ENCODE results near the gene DCLK1.

The DCLK1 gene

DNA sequence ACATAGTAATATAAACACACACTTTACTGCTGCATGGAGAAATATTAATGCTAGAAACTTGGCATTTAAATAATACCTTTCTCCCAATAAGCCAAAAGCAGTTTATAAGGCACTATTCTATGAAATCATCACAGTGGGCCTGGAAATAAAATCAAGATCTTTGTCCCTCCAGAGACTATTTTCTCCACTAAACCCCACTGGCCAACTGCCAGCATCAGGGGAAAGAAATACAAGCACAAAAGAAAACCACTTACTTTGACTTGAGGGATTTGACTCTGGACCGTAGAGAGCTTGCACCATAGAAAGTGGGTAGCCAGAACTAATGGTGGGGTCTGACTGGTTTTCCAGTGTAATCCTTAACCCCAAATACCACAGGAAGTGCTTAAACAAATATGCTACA, 71.9 kb downstream of the DCLK1 start:
- Histone ChIP-seq H3K4me3 (ENCODE audit: low read depth in 1 of 5, low read length in 5 of 5) (no peak overlapping the region), H3K9ac (ENCODE audit: low read length in 5 of 5) (no peak overlapping the region), H3K9me3 (ENCODE audit: control insufficient read depth in 5 of 5, low read length in 5 of 5) (no peaks in the 10 kb centered on the region), H3K27ac (ENCODE audit: low read depth, low read length) (no peak overlapping the region), H3K27me3 (ENCODE audit: control insufficient read depth in 5 of 5, insufficient read depth in 4 of 5, low read length in 5 of 5) (no peaks in the 10 kb centered on the region), H3K4me1 (ENCODE audit: control insufficient read depth in 5 of 5, insufficient read depth in 5 of 5, low read length in 5 of 5) (peaks cover 0 to 19% (median 3%) of the 10 kb centered on the region in 5 donors), H3K36me3 (ENCODE audit: control insufficient read depth in 5 of 5, insufficient read depth in 5 of 5, low read length in 5 of 5) (no peaks in the 10 kb centered on the region)

GRCh38 chr13:36058116-36058515, 73.1 kb downstream of the DCLK1 start:
- H3K27me3 ChIP-seq (ENCODE audit: control insufficient read depth in 5 of 5, insufficient read depth in 4 of 5, low read length in 5 of 5), result no peaks in the 10 kb centered on the region
- no peaks in the 10 kb centered on the region for H3K36me3 ChIP-seq (ENCODE audit: control insufficient read depth in 5 of 5, insufficient read depth in 5 of 5, low read length in 5 of 5)
- H3K9me3 ChIP-seq (ENCODE audit: control insufficient read depth in 5 of 5, low read length in 5 of 5), result no peaks in the 10 kb centered on the region
- no peak overlapping the region for H3K9ac ChIP-seq (ENCODE audit: low read length in 5 of 5)
- H3K27ac ChIP-seq (ENCODE audit: low read depth, low read length), result no peak overlapping the region
- no peak overlapping the region for H3K4me3 ChIP-seq (ENCODE audit: low read depth in 1 of 5, low read length in 5 of 5)
- H3K4me1 ChIP-seq (ENCODE audit: control insufficient read depth in 5 of 5, insufficient read depth in 5 of 5, low read length in 5 of 5), result peaks cover 0 to 19% (median 3%) of the 10 kb centered on the region in 5 donors

DNA sequence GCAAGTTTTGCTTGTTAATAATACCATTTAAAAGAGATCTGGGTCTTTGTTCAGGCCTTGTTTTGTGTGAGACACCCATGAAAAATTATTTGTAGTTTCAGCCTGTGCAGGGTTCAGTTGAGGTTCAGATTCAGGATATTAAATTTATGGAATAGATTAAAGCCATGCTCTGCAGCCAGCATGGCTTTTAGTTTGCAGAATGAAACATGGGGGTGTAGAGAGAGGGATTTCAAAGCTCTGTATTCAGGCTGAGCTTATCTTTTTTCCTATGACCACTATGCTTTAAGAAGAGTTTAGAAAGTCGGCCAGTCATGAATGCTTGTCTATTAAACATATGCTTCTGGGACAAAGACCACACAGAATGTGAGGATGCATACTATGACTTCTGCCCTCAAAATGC, 73.6 kb downstream of the DCLK1 start:
- H3K4me1 ChIP-seq (ENCODE audit: control insufficient read depth in 5 of 5, insufficient read depth in 5 of 5, low read length in 5 of 5), result peaks cover 0 to 19% (median 3%) of the 10 kb centered on the region in 5 donors
- no peaks in the 10 kb centered on the region for H3K27me3 ChIP-seq (ENCODE audit: control insufficient read depth in 5 of 5, insufficient read depth in 4 of 5, low read length in 5 of 5)
- no peaks in the 10 kb centered on the region for H3K9me3 ChIP-seq (ENCODE audit: control insufficient read depth in 5 of 5, low read length in 5 of 5)
- no peaks in the 10 kb centered on the region for H3K36me3 ChIP-seq (ENCODE audit: control insufficient read depth in 5 of 5, insufficient read depth in 5 of 5, low read length in 5 of 5)
- H3K27ac ChIP-seq (ENCODE audit: low read depth, low read length), result no peak overlapping the region
- H3K4me3 ChIP-seq (ENCODE audit: low read depth in 1 of 5, low read length in 5 of 5), result no peak overlapping the region
- H3K9ac ChIP-seq (ENCODE audit: low read length in 5 of 5), result no peak overlapping the region

DNA sequence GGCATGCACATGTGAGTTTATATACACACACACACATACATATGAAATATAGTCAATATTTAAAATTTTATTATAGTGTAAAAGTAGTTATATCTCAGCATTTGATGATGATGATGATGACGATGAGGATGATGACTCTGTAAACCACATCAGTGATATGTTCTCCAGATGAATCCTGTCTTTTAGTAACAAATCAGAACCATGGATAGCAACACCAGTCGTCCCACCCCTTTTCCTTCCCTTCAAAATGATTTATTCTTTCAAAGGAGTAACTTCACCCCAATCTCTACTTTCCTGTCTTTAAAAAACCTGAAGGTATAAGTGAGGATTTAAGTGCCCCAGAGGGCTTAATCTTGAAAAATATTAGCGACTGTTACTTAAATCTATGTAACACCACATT, 74.1 kb downstream of the DCLK1 start:
- no peak overlapping the region for H3K4me3 ChIP-seq (ENCODE audit: low read depth in 1 of 5, low read length in 5 of 5)

DNA sequence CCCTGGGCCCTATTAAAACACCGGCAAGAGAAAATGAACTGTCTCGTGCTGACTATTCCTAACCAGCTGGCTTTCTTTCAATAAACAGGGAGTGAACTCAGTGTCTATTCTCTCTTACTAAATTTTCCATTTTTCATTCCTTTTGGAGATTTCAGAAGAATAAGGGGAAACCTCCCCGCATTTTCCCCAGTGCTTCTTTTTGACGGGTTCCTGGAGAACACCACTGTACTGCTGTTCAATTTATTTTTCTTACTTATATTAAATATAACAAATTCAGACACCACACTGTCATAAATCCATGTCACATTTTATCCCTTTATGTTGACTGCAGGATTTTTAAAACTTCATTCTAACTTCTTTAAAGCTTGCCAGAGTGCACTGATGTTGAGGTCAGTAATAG, 75.8 kb downstream of the DCLK1 start:
- H3K9me3 ChIP-seq (ENCODE audit: control insufficient read depth in 5 of 5, low read length in 5 of 5), result no peaks in the 10 kb centered on the region
- H3K27ac ChIP-seq (ENCODE audit: low read depth, low read length), result no peak overlapping the region
- H3K27me3 ChIP-seq (ENCODE audit: control insufficient read depth in 5 of 5, insufficient read depth in 4 of 5, low read length in 5 of 5), result no peaks in the 10 kb centered on the region
- H3K36me3 ChIP-seq (ENCODE audit: control insufficient read depth in 5 of 5, insufficient read depth in 5 of 5, low read length in 5 of 5), result no peaks in the 10 kb centered on the region
- H3K9ac ChIP-seq (ENCODE audit: low read length in 5 of 5), result no peak overlapping the region
- peaks cover 0 to 12% (median 0%) of the 10 kb centered on the region in 5 donors for H3K4me1 ChIP-seq (ENCODE audit: control insufficient read depth in 5 of 5, insufficient read depth in 5 of 5, low read length in 5 of 5)
- no peak overlapping the region for H3K4me3 ChIP-seq (ENCODE audit: low read depth in 1 of 5, low read length in 5 of 5)

More for the DNA sequence above, 74.1 kb downstream of the DCLK1 start:
- no peak overlapping the region for H3K27ac ChIP-seq (ENCODE audit: low read depth, low read length)
- H3K9me3 ChIP-seq (ENCODE audit: control insufficient read depth in 5 of 5, low read length in 5 of 5), result no peaks in the 10 kb centered on the region
- peaks cover 0 to 19% (median 3%) of the 10 kb centered on the region in 5 donors for H3K4me1 ChIP-seq (ENCODE audit: control insufficient read depth in 5 of 5, insufficient read depth in 5 of 5, low read length in 5 of 5)
- no peaks in the 10 kb centered on the region for H3K27me3 ChIP-seq (ENCODE audit: control insufficient read depth in 5 of 5, insufficient read depth in 4 of 5, low read length in 5 of 5)
- H3K9ac ChIP-seq (ENCODE audit: low read length in 5 of 5), result no peak overlapping the region
- H3K36me3 ChIP-seq (ENCODE audit: control insufficient read depth in 5 of 5, insufficient read depth in 5 of 5, low read length in 5 of 5), result no peaks in the 10 kb centered on the region

- Histone ChIP-seq H3K4me3 (ENCODE audit: low read depth in 1 of 5, low read length in 5 of 5) (no peak overlapping the region), H3K9me3 (ENCODE audit: control insufficient read depth in 5 of 5, low read length in 5 of 5) (no peaks in the 10 kb centered on the region), H3K36me3 (ENCODE audit: control insufficient read depth in 5 of 5, insufficient read depth in 5 of 5, low read length in 5 of 5) (no peaks in the 10 kb centered on the region), H3K4me1 (ENCODE audit: control insufficient read depth in 5 of 5, insufficient read depth in 5 of 5, low read length in 5 of 5) (peaks cover 0 to 2% (median 0%) of the 10 kb centered on the region in 5 donors), H3K9ac (ENCODE audit: low read length in 5 of 5) (no peak overlapping the region), H3K27ac (ENCODE audit: low read depth, low read length) (no peak overlapping the region), H3K27me3 (ENCODE audit: control insufficient read depth in 5 of 5, insufficient read depth in 4 of 5, low read length in 5 of 5) (no peaks in the 10 kb centered on the region)
Observed at GRCh38 chr13:36054041-36054440, 77.1 kb downstream of the DCLK1 start.

- Histone ChIP-seq H3K9me3 (ENCODE audit: control insufficient read depth in 5 of 5, low read length in 5 of 5) (no peaks in the 10 kb centered on the region), H3K27ac (ENCODE audit: low read depth, low read length) (no peak overlapping the region), H3K4me3 (ENCODE audit: low read depth in 1 of 5, low read length in 5 of 5) (no peak overlapping the region), H3K9ac (ENCODE audit: low read length in 5 of 5) (no peak overlapping the region), H3K27me3 (ENCODE audit: control insufficient read depth in 5 of 5, insufficient read depth in 4 of 5, low read length in 5 of 5) (no peaks in the 10 kb centered on the region), H3K4me1 (ENCODE audit: control insufficient read depth in 5 of 5, insufficient read depth in 5 of 5, low read length in 5 of 5) (peaks cover 0 to 7% (median 0%) of the 10 kb centered on the region in 5 donors), H3K36me3 (ENCODE audit: control insufficient read depth in 5 of 5, insufficient read depth in 5 of 5, low read length in 5 of 5) (no peaks in the 10 kb centered on the region)
Observed at GRCh38 chr13:36051082-36051481, 80.1 kb downstream of the DCLK1 start.

DNA sequence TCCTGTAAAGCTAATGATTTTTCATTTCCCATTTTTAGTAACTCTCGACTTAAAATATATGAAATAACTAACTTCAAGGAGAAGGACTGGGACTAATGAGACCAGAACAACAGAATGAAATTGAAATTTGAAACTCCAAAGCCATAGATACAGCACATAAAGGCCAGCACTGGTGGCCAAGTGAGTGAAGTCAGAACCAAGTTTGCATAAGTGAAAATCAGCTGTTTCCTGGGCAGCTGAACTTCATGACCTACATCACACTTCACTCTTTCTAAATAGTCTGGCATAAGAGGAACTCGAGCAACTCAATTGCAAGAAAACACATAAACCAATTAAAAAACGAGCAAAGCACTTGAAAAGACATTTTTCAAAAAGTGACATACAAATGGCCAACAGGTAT, 84.5 kb downstream of the DCLK1 start:
- no peaks in the 10 kb centered on the region for H3K9me3 ChIP-seq (ENCODE audit: control insufficient read depth in 5 of 5, low read length in 5 of 5)
- no peak overlapping the region for H3K9ac ChIP-seq (ENCODE audit: low read length in 5 of 5)
- no peak overlapping the region for H3K27ac ChIP-seq (ENCODE audit: low read depth, low read length)
- H3K36me3 ChIP-seq (ENCODE audit: control insufficient read depth in 5 of 5, insufficient read depth in 5 of 5, low read length in 5 of 5), result no peaks in the 10 kb centered on the region
- no peak overlapping the region for H3K4me3 ChIP-seq (ENCODE audit: low read depth in 1 of 5, low read length in 5 of 5)
- H3K27me3 ChIP-seq (ENCODE audit: control insufficient read depth in 5 of 5, insufficient read depth in 4 of 5, low read length in 5 of 5), result no peaks in the 10 kb centered on the region
- peaks cover 0 to 7% (median 0%) of the 10 kb centered on the region in 5 donors for H3K4me1 ChIP-seq (ENCODE audit: control insufficient read depth in 5 of 5, insufficient read depth in 5 of 5, low read length in 5 of 5)

DNA sequence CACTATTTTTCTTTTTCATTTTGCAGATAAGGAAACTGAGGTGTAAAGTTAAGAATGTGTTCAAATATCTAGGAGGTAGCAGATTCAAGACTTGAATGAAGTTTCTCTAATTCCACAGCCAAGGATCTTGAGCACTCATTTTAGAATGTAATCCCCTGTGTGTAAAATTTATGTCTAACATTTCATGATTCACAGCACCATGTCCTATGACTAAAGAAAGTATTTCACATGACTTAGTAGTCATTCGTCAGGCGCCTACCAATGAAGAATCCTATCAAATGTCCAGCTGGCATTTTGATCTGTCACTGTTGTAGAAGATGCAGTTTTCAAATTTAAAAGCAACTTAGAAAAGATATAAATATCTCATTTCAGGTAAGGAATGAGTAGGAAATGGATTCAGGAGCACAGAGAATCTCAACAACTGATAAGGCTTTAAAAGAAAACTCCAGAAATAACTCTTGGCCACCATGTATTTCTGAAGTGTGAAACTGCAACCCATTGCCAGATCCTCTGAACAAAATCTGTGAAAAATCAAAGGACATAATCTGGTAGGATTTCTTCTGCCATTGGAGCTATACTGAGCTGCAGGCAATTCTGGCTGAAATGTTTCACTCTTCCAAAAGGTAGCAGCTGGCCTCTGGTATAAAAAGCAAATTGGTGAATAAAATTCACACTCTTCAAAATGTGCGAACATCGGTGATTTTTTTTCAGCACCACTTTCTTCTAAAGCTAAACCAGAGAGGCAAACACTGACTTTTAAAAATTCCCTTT, 92.2 kb downstream of the DCLK1 start:
- H3K27me3 ChIP-seq (ENCODE audit: control insufficient read depth in 5 of 5, insufficient read depth in 4 of 5, low read length in 5 of 5), result no peaks in the 10 kb centered on the region
- H3K4me3 ChIP-seq (ENCODE audit: low read depth in 1 of 5, low read length in 5 of 5), result no peak overlapping the region
- no peaks in the 10 kb centered on the region for H3K36me3 ChIP-seq (ENCODE audit: control insufficient read depth in 5 of 5, insufficient read depth in 5 of 5, low read length in 5 of 5)
- H3K27ac ChIP-seq (ENCODE audit: low read depth, low read length), result peak overlapping the region; percentile 6
- no peak overlapping the region for H3K9ac ChIP-seq (ENCODE audit: low read length in 5 of 5)
- H3K4me1 ChIP-seq (ENCODE audit: control insufficient read depth in 5 of 5, insufficient read depth in 5 of 5, low read length in 5 of 5), result no peaks in the 10 kb centered on the region
- no peaks in the 10 kb centered on the region for H3K9me3 ChIP-seq (ENCODE audit: control insufficient read depth in 5 of 5, low read length in 5 of 5)

GRCh38 chr13:36033035-36033434, 98.1 kb downstream of the DCLK1 start:
- no peaks in the 10 kb centered on the region for H3K27me3 ChIP-seq (ENCODE audit: control insufficient read depth in 5 of 5, insufficient read depth in 4 of 5, low read length in 5 of 5)
- peaks cover 0 to 8% (median 5%) of the 10 kb centered on the region in 5 donors for H3K4me1 ChIP-seq (ENCODE audit: control insufficient read depth in 5 of 5, insufficient read depth in 5 of 5, low read length in 5 of 5)
- H3K27ac ChIP-seq (ENCODE audit: low read depth, low read length), result no peak overlapping the region
- H3K9me3 ChIP-seq (ENCODE audit: control insufficient read depth in 5 of 5, low read length in 5 of 5), result no peaks in the 10 kb centered on the region
- H3K9ac ChIP-seq (ENCODE audit: low read length in 5 of 5), result no peak overlapping the region
- H3K4me3 ChIP-seq (ENCODE audit: low read depth in 1 of 5, low read length in 5 of 5), result no peak overlapping the region
- no peaks in the 10 kb centered on the region for H3K36me3 ChIP-seq (ENCODE audit: control insufficient read depth in 5 of 5, insufficient read depth in 5 of 5, low read length in 5 of 5)
